PFSK-1 (cell line): ENCODE results near the gene UBE2H.

Source experiments
- FOXP2 ChIP-seq: optimal IDR thresholded peaks from 2 replicates; pipeline ENCODE3; 2011; ENCODE audit warnings: borderline replicate concordance, control low read depth, inconsistent platforms; ENCODE audit not compliant: insufficient read depth; ENCODE audit errors: extremely low read length, extremely low read depth
- POLR2AphosphoS5 ChIP-seq: IDR thresholded peaks from 2 replicates; pipeline ENCODE4 v1.6.1; 2012; ENCODE audit warnings: low read depth, mild to moderate bottlenecking, control low read depth, low read length, moderate library complexity
- SIN3A ChIP-seq: IDR thresholded peaks from 2 replicates; pipeline ENCODE4 v1.6.1; 2012; ENCODE audit warnings: mild to moderate bottlenecking, low read length, moderate library complexity, borderline replicate concordance; ENCODE audit not compliant: insufficient read depth
- TAF1 ChIP-seq: IDR thresholded peaks from 2 replicates; pipeline ENCODE4 v1.6.1; 2012; ENCODE audit warnings: low read length, control low read depth, borderline replicate concordance; ENCODE audit not compliant: insufficient read depth
- TF ChIP-seq, protein P1 (sequence below), 2 experiments: IDR thresholded peaks; 2 replicates each; pipeline versions ENCODE4 v1.6.1 to v1.8.0; 2011 to 2012; ENCODE audit warnings: low read depth in 2 of 2, low read length in 2 of 2, control low read depth in 1 of 2, inconsistent platforms in 1 of 2, mild to moderate bottlenecking in 1 of 2, moderate library complexity in 1 of 2; ENCODE audit not compliant: insufficient read depth in 1 of 2

GRCh38 chr7:129845972-129846327 is 106.8 kb downstream of the UBE2H start:
- TF ChIP-seq, protein P1, sequence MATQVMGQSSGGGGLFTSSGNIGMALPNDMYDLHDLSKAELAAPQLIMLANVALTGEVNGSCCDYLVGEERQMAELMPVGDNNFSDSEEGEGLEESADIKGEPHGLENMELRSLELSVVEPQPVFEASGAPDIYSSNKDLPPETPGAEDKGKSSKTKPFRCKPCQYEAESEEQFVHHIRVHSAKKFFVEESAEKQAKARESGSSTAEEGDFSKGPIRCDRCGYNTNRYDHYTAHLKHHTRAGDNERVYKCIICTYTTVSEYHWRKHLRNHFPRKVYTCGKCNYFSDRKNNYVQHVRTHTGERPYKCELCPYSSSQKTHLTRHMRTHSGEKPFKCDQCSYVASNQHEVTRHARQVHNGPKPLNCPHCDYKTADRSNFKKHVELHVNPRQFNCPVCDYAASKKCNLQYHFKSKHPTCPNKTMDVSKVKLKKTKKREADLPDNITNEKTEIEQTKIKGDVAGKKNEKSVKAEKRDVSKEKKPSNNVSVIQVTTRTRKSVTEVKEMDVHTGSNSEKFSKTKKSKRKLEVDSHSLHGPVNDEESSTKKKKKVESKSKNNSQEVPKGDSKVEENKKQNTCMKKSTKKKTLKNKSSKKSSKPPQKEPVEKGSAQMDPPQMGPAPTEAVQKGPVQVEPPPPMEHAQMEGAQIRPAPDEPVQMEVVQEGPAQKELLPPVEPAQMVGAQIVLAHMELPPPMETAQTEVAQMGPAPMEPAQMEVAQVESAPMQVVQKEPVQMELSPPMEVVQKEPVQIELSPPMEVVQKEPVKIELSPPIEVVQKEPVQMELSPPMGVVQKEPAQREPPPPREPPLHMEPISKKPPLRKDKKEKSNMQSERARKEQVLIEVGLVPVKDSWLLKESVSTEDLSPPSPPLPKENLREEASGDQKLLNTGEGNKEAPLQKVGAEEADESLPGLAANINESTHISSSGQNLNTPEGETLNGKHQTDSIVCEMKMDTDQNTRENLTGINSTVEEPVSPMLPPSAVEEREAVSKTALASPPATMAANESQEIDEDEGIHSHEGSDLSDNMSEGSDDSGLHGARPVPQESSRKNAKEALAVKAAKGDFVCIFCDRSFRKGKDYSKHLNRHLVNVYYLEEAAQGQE (IDR thresholded peaks at IDR 0.05; ENCODE audit: insufficient read depth in 1 of 2, low read depth in 2 of 2, low read length in 2 of 2) = no peak
- TF ChIP-seq SIN3A = no peak
- TF ChIP-seq TAF1 = no peak
- TF ChIP-seq POLR2AphosphoS5 = no peak
- no peak for TF ChIP-seq FOXP2
